Measurements from ENCODE around the gene SH2D7. TPM values are rescaled to one million over a fixed set of nuclear protein-coding genes. Genes with fewer than 3 reads are reported as not detected.

The SH2D7 gene
- polyA plus RNA-seq, 1 of the 3 experiments (the other 2 are of a cell fraction): not detected

- ChIA-PET POLR2A (no interaction called here), CTCF (interaction anchor here (0.9 to 1.5 kb wide), 3 partner anchors 13 to 113 kb away, joined by 3 to 4 read pairs (median 4); no protein-coding TSS in a partner anchor)
- H3K27ac ChIP-seq (ENCODE audit: low read depth in 2 of 2, low read length in 1 of 2): no peak overlapping the region
- no peaks in the 10 kb centered on the region for H3K9me2 ChIP-seq
- no peaks in the 10 kb centered on the region for H3K36me3 ChIP-seq (replicated peaks in 1 of 2; ENCODE audit: control insufficient read depth in 1 of 2, insufficient read depth in 2 of 2, low read length in 1 of 2)
- no peaks in the 10 kb centered on the region for H3K27me3 ChIP-seq (ENCODE audit: insufficient read depth)
- no peaks in the 10 kb centered on the region for H4K20me1 ChIP-seq (ENCODE audit: insufficient read depth)
- H3K4me1 ChIP-seq (ENCODE audit: control insufficient read depth in 1 of 2, insufficient read depth in 2 of 2, low read depth in 1 of 2, low read length in 1 of 2): peaks cover 0 to 36% of the 10 kb centered on the region in 2 experiments; a peak in 2 of 4 replicates
- H3K4me3 ChIP-seq (ENCODE audit: low read depth in 2 of 2, low read length in 1 of 2): no peak overlapping the region
- 91% methylated on average over 5 of the region's 8 CpGs for WGBS (ENCODE audit: low lambda C conversion rate)
- no peak for DNase-seq
- TF ChIP-seq GATA2 (CRISPR knock-in tag; IDR thresholded peaks at IDR 0.05): no peak
- TF ChIP-seq USF2 (IDR thresholded peaks at IDR 0.05; ENCODE audit: borderline replicate concordance, low read depth, low read length): no peak
- H3F3A ChIP-seq (replicated peaks; ENCODE audit: insufficient read depth): peaks cover 21% of the 10 kb centered on the region
- no peak overlapping the region for H3K4me2 ChIP-seq
- no peaks in the 10 kb centered on the region for H3K9me3 ChIP-seq
- peaks cover 19% of the 10 kb centered on the region for H3K79me2 ChIP-seq (ENCODE audit: insufficient read depth)
- H3K9ac ChIP-seq: no peak overlapping the region
- H2AFZ ChIP-seq (ENCODE audit: low read depth): no peak overlapping the region
Measured at GRCh38 chr15:78080088-78080460, 12.3 kb upstream of the SH2D7 start.

- Histone ChIP-seq H3K4me1 (ENCODE audit: control insufficient read depth in 1 of 2, insufficient read depth in 2 of 2, low read depth in 1 of 2, low read length in 1 of 2) (peaks cover 13 to 20% of the 10 kb centered on the region in 2 experiments; a peak in 3 of 4 replicates), H3F3A (replicated peaks; ENCODE audit: insufficient read depth) (peaks cover 3% of the 10 kb centered on the region), H3K9ac (no peak overlapping the region), H3K9me2 (no peaks in the 10 kb centered on the region), H3K27me3 (ENCODE audit: insufficient read depth) (no peaks in the 10 kb centered on the region), H4K20me1 (ENCODE audit: insufficient read depth) (no peaks in the 10 kb centered on the region), H3K9me3 (no peaks in the 10 kb centered on the region), H3K4me3 (ENCODE audit: low read depth in 2 of 2, low read length in 1 of 2) (no peak overlapping the region), H3K79me2 (ENCODE audit: insufficient read depth) (peaks cover under 1% of the 10 kb centered on the region; the same call in 1 of the 2 replicates), H3K27ac (ENCODE audit: low read depth in 2 of 2, low read length in 1 of 2) (no peak overlapping the region), H2AFZ (ENCODE audit: low read depth) (no peak overlapping the region), H3K36me3 (replicated peaks in 1 of 2; ENCODE audit: control insufficient read depth in 1 of 2, insufficient read depth in 2 of 2, low read length in 1 of 2) (no peaks in the 10 kb centered on the region), H3K4me2 (no peak overlapping the region)
- 90% methylated on average over 3 of the region's 5 CpGs for WGBS (ENCODE audit: low lambda C conversion rate)
- no peak for TF ChIP-seq PBX3 (IDR thresholded peaks at IDR 0.05)
- no peak for TF ChIP-seq RCOR1 (IDR thresholded peaks at IDR 0.05; ENCODE audit: low read length)
- TF ChIP-seq USF2 (IDR thresholded peaks at IDR 0.05; ENCODE audit: borderline replicate concordance, low read depth, low read length): no peak
- no peak for TF ChIP-seq TAF1 (IDR thresholded peaks at IDR 0.05; ENCODE audit: borderline replicate concordance, low read depth, low read length)
- no peak for TF ChIP-seq USF1 (IDR thresholded peaks at IDR 0.05; ENCODE audit: borderline replicate concordance, low read depth)
- ChIA-PET POLR2A (no interaction called here), CTCF (interaction anchor here (0.9 to 2.2 kb wide), 7 partner anchors 10 to 123 kb away, joined by 3 to 7 read pairs (median 3); partner anchors contain the start of gene SH2D7)
- no peak for DNase-seq
Measured at GRCh38 chr15:78082106-78082742, 10.1 kb upstream of the SH2D7 start.

Data from SK-N-SH (cell line).